Astrocyte (in vitro differentiated cells and primary cell): ENCODE data around the gene FBXO7.

Experiments
- CTCF ChIP-seq: IDR thresholded peaks from 2 replicates; pipeline ENCODE4 v1.5.1; 2011; ENCODE audit warnings: low read depth, mild to moderate bottlenecking, inconsistent platforms, low read length, moderate library complexity; ENCODE audit not compliant: insufficient read depth
- EZH2 ChIP-seq: IDR thresholded peaks from 2 replicates; pipeline ENCODE4 v1.6.1; 2012; ENCODE audit warnings: mild to moderate bottlenecking, low read length, inconsistent platforms; ENCODE audit not compliant: insufficient read depth

DNA sequence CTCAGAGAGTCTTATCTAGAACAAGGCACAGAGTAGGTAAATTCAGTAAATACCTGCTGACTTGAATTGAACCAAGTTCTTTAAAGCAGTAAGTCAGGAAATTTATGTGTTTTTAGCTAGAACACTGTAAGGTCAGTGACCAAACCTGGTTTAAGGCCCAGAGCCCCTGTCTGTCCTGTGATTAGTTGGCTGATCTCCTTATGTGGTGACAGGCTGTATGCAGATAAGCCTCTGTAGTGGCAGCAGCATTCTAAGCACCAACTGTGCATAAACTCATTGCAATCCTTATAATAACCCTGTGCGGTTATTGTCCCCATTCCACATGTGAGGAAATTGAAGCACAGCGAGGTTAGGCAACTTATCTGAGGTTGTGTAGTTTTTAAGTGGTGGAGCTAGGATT is 40.5 kb downstream of the FBXO7 start:
- no peak for TF ChIP-seq CTCF
- TF ChIP-seq EZH2: no peak
